Measurements from ENCODE around the gene SLC39A3.

SLC39A3 gene

GRCh38 chr19:2739602-2740313, at the start of gene SLC39A3:
SLC39A3 (minus strand) TSS chr19:2740017; CDS start chr19:2737257, 2,760 bp downstream.
- DNase-seq: peak; percentile 99

- DNase-seq: no peak
Observed at GRCh38 chr19:2788237-2788636, 48.4 kb upstream of the SLC39A3 start.

- DNase-seq: no peak
Observed at GRCh38 chr19:2787115-2787514, 47.3 kb upstream of the SLC39A3 start.

- peak; percentile 97 for DNase-seq
Observed at GRCh38 chr19:2785244-2785997, 45.6 kb upstream of the SLC39A3 start, which contains the start of gene THOP1. THOP1 (plus strand) TSS chr19:2785503; CDS start chr19:2785663, 160 bp downstream.

- DNase-seq: no peak
Observed at GRCh38 chr19:2783781-2784145, 43.9 kb upstream of the SLC39A3 start.

GRCh38 chr19:2782936-2783780, 43.3 kb upstream of the SLC39A3 start, which contains the start of gene SGTA:
SGTA (minus strand) TSS chr19:2783273; CDS start chr19:2769068, 14,205 bp downstream.
- peak; percentile 97 for DNase-seq

- DNase-seq: no peak
Observed at GRCh38 chr19:2782329-2782935, 42.6 kb upstream of the SLC39A3 start.

GRCh38 chr19:2780284-2780683, 40.5 kb upstream of the SLC39A3 start:
- DNase-seq: no peak

GRCh38 chr19:2779121-2779740, 39.4 kb upstream of the SLC39A3 start:
- DNase-seq: no peak

GRCh38 chr19:2777952-2778683, 38.3 kb upstream of the SLC39A3 start:
- DNase-seq: no peak

GRCh38 chr19:2775556-2776430, 36.0 kb upstream of the SLC39A3 start:
- no peak for DNase-seq

- no peak for DNase-seq
Observed at GRCh38 chr19:2774953-2775555, 35.2 kb upstream of the SLC39A3 start.

- no peak for DNase-seq
Observed at GRCh38 chr19:2774083-2774679, 34.4 kb upstream of the SLC39A3 start.

GRCh38 chr19:2771786-2772674, 32.2 kb upstream of the SLC39A3 start:
- peak; percentile 56 for DNase-seq

- peak; percentile 61 for DNase-seq
Observed at GRCh38 chr19:2770055-2771013, 30.5 kb upstream of the SLC39A3 start.

- DNase-seq: no peak
Observed at GRCh38 chr19:2769218-2769617, 29.4 kb upstream of the SLC39A3 start.

Measured in right forelimb (tissue), 1 donor.